K562 (cell line): ENCODE results near the gene RGL2. TPM values are rescaled to one million over a fixed set of nuclear protein-coding genes. Genes with fewer than 3 reads are reported as not detected.

Experiments used
- BRCA1 ChIP-seq, 2 experiments: fragments of 450-650 bp in 1 of 2; sonication (generic) in 1 of 2; formaldehyde crosslinking in 1 of 2; IDR thresholded peaks; 2 replicates each; pipeline versions ENCODE4 v1.5.0 to v1.6.1; 2017 to 2020; ENCODE audit warnings: mild to moderate bottlenecking in 1 of 2, missing genetic modification reagents in 1 of 2
- CEBPG ChIP-seq, 3 experiments: fragments of 200-800 bp in 1 of 3; sonication (Bioruptor generic) in 1 of 3; sonication (generic) in 1 of 3; formaldehyde crosslinking in 1 of 3; IDR thresholded peaks in 2 of 3; conservative IDR thresholded peaks in 1 of 3; 2 replicates each; pipeline versions ENCODE4 v1.6.1 to v1.8.0; 2016 to 2022; ENCODE audit warnings: missing compliant biosample characterization in 2 of 3, missing genetic modification characterization in 2 of 3, mild to moderate bottlenecking in 1 of 3, missing genetic modification reagents in 1 of 3
- DIDO1 ChIP-seq: fragments of 450-650 bp; IDR thresholded peaks from 2 replicates; pipeline ENCODE4 v1.6.1; 2016; ENCODE audit warnings: low read depth, missing biosample characterization, missing genetic modification characterization
- KLF13 ChIP-seq: fragments of 450-650 bp; IDR thresholded peaks from 2 replicates; pipeline ENCODE4 v1.6.1; 2016; ENCODE audit warnings: missing genetic modification characterization, low read depth, mild to moderate bottlenecking, missing compliant biosample characterization, moderate library complexity, borderline replicate concordance
- KLF16 ChIP-seq: IDR thresholded peaks from 2 replicates; pipeline ENCODE4 v1.6.1; 2016; ENCODE audit warnings: antibody characterized with exemption
- MCM5 ChIP-seq: fragments of 450-650 bp; IDR thresholded peaks from 2 replicates; pipeline ENCODE4 v1.6.1; 2016; ENCODE audit warnings: low read depth
- NR3C1 ChIP-seq: sonication (generic); formaldehyde crosslinking; IDR thresholded peaks from 2 replicates; pipeline ENCODE4 v1.8.1; 2022; ENCODE audit warnings: missing genetic modification reagents
- SRSF7 ChIP-seq: fragments of 200-400 bp; formaldehyde crosslinking; optimal IDR thresholded peaks from 2 replicates; pipeline ENCODE3; 2017; ENCODE audit warnings: mild to moderate bottlenecking, low read depth, low read length
- WHSC1 ChIP-seq: IDR thresholded peaks from one replicate; pipeline ENCODE4 v1.6.1; 2012; ENCODE audit warnings: low read length, control low read depth, inconsistent platforms
- ZFPM2 ChIP-seq: fragments of 250-450 bp; sonication (Bioruptor Pico); IDR thresholded peaks from 2 replicates; pipeline ENCODE4 v1.5.1; 2022; ENCODE audit warnings: mild to moderate bottlenecking
- ZNF3 ChIP-seq: fragments of 250-450 bp; sonication (Bioruptor Pico); IDR thresholded peaks from 2 replicates; pipeline ENCODE4 v1.5.0; 2021; ENCODE audit warnings: mild to moderate bottlenecking, moderate library complexity
- polyA plus RNA-seq, 8 experiments: library from polyadenylated mRNA; depleted of rRNA in 4 of 8; stranded (reverse) in 5 of 8; unstranded in 3 of 8; fragments of >200 nt; fragmentation: Nextera tagmentation in 2 of 8; fragmentation: Illumina TruSeq in 1 of 8; extraction: Ambion mirVana in 2 of 8; extraction: Trizol in 1 of 8; gene quantifications; 2 replicates each; pipeline versions ENCODE4 v1.2.1 to v1.2.3, GENCODE V29; 2011 to 2014; ENCODE audit warnings: inconsistent platforms in 1 of 8, missing spikeins in 1 of 8
- total RNA-seq, 7 experiments: library from RNA; depleted of rRNA in 6 of 7; stranded (reverse); fragments of >200 nt in 6 of 7; fragmentation: Illumina TruSeq in 2 of 7; extraction: Trizol in 2 of 7; gene quantifications; 2 replicates each; pipeline versions ENCODE4 v1.2.1 to v1.2.3, GENCODE V29; 2011 to 2021; ENCODE audit warnings: low replicate concordance in 1 of 7
- TF ChIP-seq, protein P1 (sequence below): fragments of 250-450 bp; sonication (Bioruptor Pico); IDR thresholded peaks from 2 replicates; pipeline ENCODE4 v1.9.0; 2021; ENCODE audit warnings: mild to moderate bottlenecking, inconsistent platforms
- TF ChIP-seq, protein P2 (sequence below): fragments of 150-350 bp; conservative IDR thresholded peaks from 2 replicates; pipeline ENCODE4 v1.6.1; 2014; ENCODE audit warnings: low read length
- TF ChIP-seq, protein P3 (sequence below): fragments of 150-350 bp; IDR thresholded peaks from 2 replicates; pipeline ENCODE4 v1.6.1; 2014; ENCODE audit warnings: low read depth, mild to moderate bottlenecking, low read length, borderline replicate concordance

RGL2 gene
- total and polyA plus RNA-seq, 9 of the 15 experiments (the other 6 are each of a cell fraction or from before 2014, with no cell fraction given), result 1.8 to 57.1 (median 19.5) TPM

DNA sequence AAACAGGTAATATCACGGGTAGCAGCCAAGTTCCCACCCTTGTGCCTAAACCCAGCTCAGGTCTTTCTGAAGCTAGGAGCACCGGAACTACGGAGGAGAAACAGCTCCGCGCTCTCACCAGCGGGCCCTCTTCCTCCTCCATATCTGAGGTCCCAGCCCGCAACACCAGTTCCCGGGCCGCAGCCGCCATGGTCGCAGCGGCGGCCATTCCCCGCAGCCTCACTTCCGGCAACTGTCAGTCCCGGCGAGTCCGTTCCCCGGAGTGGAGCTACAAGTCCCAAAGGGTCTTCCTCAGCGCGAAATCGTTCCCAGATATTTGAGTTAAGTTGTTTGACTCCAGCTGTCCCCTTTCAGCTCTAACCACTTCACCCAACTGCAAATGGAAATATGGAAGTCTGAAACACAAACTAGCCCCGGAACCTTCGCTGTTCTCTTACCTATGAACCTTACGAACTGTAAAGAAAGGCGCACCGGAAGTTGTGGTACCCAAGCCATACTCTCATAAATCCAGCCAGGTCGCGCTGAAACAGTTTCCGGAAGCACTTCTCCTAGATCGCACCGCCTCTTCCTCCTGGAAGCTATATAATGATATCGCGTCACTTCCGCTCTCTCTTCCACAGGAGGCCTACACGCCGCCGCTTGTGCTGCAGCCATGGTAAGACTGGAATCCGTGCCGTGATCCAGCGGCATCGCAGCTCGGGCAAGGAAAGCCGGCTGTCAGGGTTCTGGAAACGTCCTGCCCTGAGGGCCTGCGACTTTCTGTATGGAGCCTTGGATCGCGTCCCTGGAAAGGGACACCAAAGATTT, 27.1 kb downstream of the RGL2 start, which contains the start of the genes RPS18 and VPS52 (continued):
- TF ChIP-seq, protein P1, sequence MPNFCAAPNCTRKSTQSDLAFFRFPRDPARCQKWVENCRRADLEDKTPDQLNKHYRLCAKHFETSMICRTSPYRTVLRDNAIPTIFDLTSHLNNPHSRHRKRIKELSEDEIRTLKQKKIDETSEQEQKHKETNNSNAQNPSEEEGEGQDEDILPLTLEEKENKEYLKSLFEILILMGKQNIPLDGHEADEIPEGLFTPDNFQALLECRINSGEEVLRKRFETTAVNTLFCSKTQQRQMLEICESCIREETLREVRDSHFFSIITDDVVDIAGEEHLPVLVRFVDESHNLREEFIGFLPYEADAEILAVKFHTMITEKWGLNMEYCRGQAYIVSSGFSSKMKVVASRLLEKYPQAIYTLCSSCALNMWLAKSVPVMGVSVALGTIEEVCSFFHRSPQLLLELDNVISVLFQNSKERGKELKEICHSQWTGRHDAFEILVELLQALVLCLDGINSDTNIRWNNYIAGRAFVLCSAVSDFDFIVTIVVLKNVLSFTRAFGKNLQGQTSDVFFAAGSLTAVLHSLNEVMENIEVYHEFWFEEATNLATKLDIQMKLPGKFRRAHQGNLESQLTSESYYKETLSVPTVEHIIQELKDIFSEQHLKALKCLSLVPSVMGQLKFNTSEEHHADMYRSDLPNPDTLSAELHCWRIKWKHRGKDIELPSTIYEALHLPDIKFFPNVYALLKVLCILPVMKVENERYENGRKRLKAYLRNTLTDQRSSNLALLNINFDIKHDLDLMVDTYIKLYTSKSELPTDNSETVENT (CRISPR knock-in tag), result peak; percentile 93
- TF ChIP-seq ZFPM2 (CRISPR knock-in tag) (no peak), WHSC1 (no peak), SRSF7 (no peak), KLF13 (peak; percentile 59; the same call in 1 of the 2 replicates), KLF16 (no peak), NR3C1 (CRISPR knock-in tag) (no peak), MCM5 (no peak), ZNF3 (CRISPR knock-in tag) (peak; percentile 51; the same call in 1 of the 2 replicates), CEBPG (CRISPR knock-in tag; IDR thresholded peaks at IDR 0.05) (no peak), CEBPG (tag; conservative IDR thresholded peaks at IDR 0.05 in 1 of 2, IDR thresholded peaks at IDR 0.05 in 1 of 2) (no peak), BRCA1 (IDR thresholded peaks at IDR 0.05) (no peak), BRCA1 (CRISPR knock-in tag; IDR thresholded peaks at IDR 0.05) (no peak), DIDO1 (tag) (peak; percentile 93)
- TF ChIP-seq, protein P2, sequence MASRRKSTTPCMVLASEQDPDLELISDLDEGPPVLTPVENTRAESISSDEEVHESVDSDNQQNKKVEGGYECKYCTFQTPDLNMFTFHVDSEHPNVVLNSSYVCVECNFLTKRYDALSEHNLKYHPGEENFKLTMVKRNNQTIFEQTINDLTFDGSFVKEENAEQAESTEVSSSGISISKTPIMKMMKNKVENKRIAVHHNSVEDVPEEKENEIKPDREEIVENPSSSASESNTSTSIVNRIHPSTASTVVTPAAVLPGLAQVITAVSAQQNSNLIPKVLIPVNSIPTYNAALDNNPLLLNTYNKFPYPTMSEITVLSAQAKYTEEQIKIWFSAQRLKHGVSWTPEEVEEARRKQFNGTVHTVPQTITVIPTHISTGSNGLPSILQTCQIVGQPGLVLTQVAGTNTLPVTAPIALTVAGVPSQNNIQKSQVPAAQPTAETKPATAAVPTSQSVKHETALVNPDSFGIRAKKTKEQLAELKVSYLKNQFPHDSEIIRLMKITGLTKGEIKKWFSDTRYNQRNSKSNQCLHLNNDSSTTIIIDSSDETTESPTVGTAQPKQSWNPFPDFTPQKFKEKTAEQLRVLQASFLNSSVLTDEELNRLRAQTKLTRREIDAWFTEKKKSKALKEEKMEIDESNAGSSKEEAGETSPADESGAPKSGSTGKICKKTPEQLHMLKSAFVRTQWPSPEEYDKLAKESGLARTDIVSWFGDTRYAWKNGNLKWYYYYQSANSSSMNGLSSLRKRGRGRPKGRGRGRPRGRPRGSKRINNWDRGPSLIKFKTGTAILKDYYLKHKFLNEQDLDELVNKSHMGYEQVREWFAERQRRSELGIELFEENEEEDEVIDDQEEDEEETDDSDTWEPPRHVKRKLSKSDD, result no peak; the same call in 1 of the 2 replicates
- TF ChIP-seq, protein P3, sequence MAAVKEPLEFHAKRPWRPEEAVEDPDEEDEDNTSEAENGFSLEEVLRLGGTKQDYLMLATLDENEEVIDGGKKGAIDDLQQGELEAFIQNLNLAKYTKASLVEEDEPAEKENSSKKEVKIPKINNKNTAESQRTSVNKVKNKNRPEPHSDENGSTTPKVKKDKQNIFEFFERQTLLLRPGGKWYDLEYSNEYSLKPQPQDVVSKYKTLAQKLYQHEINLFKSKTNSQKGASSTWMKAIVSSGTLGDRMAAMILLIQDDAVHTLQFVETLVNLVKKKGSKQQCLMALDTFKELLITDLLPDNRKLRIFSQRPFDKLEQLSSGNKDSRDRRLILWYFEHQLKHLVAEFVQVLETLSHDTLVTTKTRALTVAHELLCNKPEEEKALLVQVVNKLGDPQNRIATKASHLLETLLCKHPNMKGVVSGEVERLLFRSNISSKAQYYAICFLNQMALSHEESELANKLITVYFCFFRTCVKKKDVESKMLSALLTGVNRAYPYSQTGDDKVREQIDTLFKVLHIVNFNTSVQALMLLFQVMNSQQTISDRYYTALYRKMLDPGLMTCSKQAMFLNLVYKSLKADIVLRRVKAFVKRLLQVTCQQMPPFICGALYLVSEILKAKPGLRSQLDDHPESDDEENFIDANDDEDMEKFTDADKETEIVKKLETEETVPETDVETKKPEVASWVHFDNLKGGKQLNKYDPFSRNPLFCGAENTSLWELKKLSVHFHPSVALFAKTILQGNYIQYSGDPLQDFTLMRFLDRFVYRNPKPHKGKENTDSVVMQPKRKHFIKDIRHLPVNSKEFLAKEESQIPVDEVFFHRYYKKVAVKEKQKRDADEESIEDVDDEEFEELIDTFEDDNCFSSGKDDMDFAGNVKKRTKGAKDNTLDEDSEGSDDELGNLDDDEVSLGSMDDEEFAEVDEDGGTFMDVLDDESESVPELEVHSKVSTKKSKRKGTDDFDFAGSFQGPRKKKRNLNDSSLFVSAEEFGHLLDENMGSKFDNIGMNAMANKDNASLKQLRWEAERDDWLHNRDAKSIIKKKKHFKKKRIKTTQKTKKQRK, result no peak
